Measurements from ENCODE around the gene SLC2A14. TPM values are rescaled to one million over a fixed set of nuclear protein-coding genes. Genes with fewer than 3 reads are reported as not detected.
"Not testable (repeated sequence)": the region's sequence is repeated elsewhere in the genome, so short reads cannot be mapped to it uniquely, and the experiment has no call there.

Gene SLC2A14
- total and polyA plus RNA-seq, 5 donors from 2014 or later: 0.25 to 1.6 TPM; not detected in 3

DNA sequence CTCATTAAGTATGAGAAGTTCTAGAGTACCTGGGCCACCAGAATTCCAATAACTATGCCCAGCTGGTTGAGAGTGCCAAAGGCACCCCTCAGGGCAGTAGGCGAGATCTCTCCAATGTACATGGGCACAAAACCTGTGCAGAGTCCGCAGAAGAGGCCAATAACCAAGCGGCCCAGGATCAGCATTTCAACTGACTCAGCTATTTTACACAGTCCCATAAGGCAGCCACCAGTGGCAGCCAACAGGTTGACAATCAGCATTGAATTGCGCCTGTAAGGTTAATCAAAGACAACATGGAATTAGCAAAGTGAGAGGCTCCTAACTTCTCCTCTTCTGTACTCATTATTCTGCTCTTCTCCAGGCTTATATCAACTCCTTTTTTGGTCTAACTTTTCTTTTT lies 43.0 kb downstream of the SLC2A14 start:
- not testable (repeated sequence) for H3K9me3 ChIP-seq (ENCODE audit: control insufficient read depth in 2 of 2, low read length in 2 of 2); H3K27me3 ChIP-seq (ENCODE audit: control insufficient read depth, insufficient read depth, low read length); ATAC-seq (ENCODE audit: low read depth in 2 of 2); DNase-seq; H3K27ac ChIP-seq (ENCODE audit: insufficient read depth, low read length, poor library complexity, severe bottlenecking); H3K36me3 ChIP-seq (ENCODE audit: control insufficient read depth, insufficient read depth, low read length); H3K27ac Mint-ChIP-seq; H3K4me1 Mint-ChIP-seq; H3K4me3 ChIP-seq (ENCODE audit: low read depth, low read length); H3K9me3 Mint-ChIP-seq; H3K36me3 Mint-ChIP-seq; H3K4me3 Mint-ChIP-seq; H3K4me1 ChIP-seq (ENCODE audit: control insufficient read depth, insufficient read depth, low read length, poor library complexity, severe bottlenecking)
- H3K27me3 Mint-ChIP-seq: peaks cover 18% of the 10 kb centered on the region

DNA sequence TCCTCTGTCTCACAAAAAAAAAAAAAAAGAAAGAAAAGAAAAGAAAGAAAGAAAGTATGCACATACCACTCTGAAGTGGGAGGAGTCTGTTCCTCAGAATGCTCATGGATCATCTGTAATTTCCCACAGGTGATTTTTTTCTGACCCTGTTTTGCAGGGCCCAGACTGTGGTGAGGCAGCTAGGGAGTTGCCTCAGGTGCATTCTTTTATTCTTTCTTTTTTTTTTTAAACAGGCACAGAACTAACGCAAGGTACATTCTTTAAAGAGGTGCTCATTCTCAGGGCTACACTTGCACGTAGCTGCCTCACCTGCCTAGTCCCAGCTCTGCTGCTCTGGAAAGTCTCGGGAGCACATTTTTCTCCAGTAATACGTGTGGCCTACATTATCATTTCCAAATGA lies 47.0 kb downstream of the SLC2A14 start:
- not testable (repeated sequence) for H3K27me3 ChIP-seq (ENCODE audit: control insufficient read depth, insufficient read depth, low read length); H3K4me3 Mint-ChIP-seq; ATAC-seq (ENCODE audit: low read depth in 2 of 2); H3K36me3 Mint-ChIP-seq; H3K9me3 Mint-ChIP-seq; H3K4me3 ChIP-seq (ENCODE audit: low read depth, low read length); H3K4me1 ChIP-seq (ENCODE audit: control insufficient read depth, insufficient read depth, low read length, poor library complexity, severe bottlenecking); H3K4me1 Mint-ChIP-seq; H3K27me3 Mint-ChIP-seq; H3K36me3 ChIP-seq (ENCODE audit: control insufficient read depth, insufficient read depth, low read length); H3K27ac ChIP-seq (ENCODE audit: insufficient read depth, low read length, poor library complexity, severe bottlenecking); H3K27ac Mint-ChIP-seq; DNase-seq; H3K9me3 ChIP-seq (ENCODE audit: control insufficient read depth in 2 of 2, low read length in 2 of 2)

DNA sequence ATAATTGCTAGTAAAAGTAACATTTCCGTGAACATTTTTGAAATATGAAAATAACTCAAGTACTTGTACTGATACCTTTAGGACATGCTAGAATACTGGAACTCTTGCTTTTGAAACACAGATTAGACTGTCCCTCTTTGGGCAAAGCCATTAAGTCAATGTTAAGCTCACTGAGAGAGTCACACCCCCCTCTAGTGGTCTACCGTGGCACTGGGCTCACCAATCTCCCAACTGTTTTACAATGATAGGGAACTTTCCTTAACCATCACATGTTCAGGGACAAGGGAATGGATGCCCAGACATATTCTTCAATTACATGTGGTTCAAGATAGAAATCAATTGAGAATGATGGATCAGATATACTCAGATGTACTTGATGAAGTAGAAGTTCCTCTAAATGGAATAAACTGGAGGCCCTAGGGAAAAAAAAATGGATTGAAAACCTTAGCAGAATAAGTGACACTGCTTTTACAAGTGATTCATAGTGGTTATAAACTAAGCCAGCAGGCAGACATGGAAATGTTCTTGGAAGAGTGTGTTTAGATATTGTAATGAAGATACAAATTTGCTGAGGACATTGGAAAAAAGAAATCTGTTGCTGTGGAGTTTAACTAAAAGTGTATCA lies 65.7 kb downstream of the SLC2A14 start:
- ATAC-seq (ENCODE audit: low read depth in 2 of 2) (peak; percentile 37 to 57), DNase-seq (peak; percentile 18 to 53 (median 47))
- Histone ChIP-seq H3K36me3 (ENCODE audit: control insufficient read depth, insufficient read depth, low read length) (no peaks in the 10 kb centered on the region), H3K4me1 (ENCODE audit: control insufficient read depth, insufficient read depth, low read length, poor library complexity, severe bottlenecking) (no peaks in the 10 kb centered on the region), H3K9me3 (ENCODE audit: control insufficient read depth in 2 of 2, low read length in 2 of 2) (no peaks in the 10 kb centered on the region), H3K27me3 (ENCODE audit: control insufficient read depth, insufficient read depth, low read length) (no peaks in the 10 kb centered on the region), H3K27ac (ENCODE audit: insufficient read depth, low read length, poor library complexity, severe bottlenecking) (no peak overlapping the region), H3K4me3 (ENCODE audit: low read depth, low read length) (no peak overlapping the region)
- peaks cover 0 to 2% (median 0%) of the 10 kb centered on the region in 7 donors for H3K9me3 Mint-ChIP-seq
- H3K36me3 Mint-ChIP-seq: no peaks in the 10 kb centered on the region
- no peaks in the 10 kb centered on the region for H3K4me1 Mint-ChIP-seq
- H3K4me3 Mint-ChIP-seq: no peak overlapping the region
- H3K27ac Mint-ChIP-seq: no peak overlapping the region
- H3K27me3 Mint-ChIP-seq: no peaks in the 10 kb centered on the region

DNA sequence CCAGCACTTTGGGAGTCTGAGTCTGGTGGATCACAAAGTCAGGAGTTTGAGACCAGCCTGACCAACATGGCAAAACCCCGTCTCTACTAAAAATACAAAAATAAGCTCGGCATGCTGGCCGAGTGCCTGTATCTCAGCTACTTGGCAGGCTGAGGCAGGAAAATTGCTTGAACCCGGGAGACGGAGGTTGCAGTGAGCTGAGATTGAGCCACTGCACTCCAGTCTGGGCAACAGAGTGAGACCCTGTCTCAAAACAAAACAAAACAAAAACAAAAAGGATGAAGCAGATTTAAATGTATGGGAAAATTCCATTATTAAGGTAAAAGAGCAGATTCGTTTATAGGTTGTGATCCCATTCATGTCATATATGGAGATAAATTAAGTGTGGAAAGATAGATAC lies 66.4 kb downstream of the SLC2A14 start:
- H3K9me3 ChIP-seq (ENCODE audit: control insufficient read depth in 2 of 2, low read length in 2 of 2); H3K27me3 ChIP-seq (ENCODE audit: control insufficient read depth, insufficient read depth, low read length); H3K27ac ChIP-seq (ENCODE audit: insufficient read depth, low read length, poor library complexity, severe bottlenecking); ATAC-seq (ENCODE audit: low read depth in 2 of 2); H3K4me1 Mint-ChIP-seq; H3K36me3 ChIP-seq (ENCODE audit: control insufficient read depth, insufficient read depth, low read length); H3K36me3 Mint-ChIP-seq; H3K9me3 Mint-ChIP-seq; H3K27me3 Mint-ChIP-seq; H3K4me3 ChIP-seq (ENCODE audit: low read depth, low read length); H3K4me1 ChIP-seq (ENCODE audit: control insufficient read depth, insufficient read depth, low read length, poor library complexity, severe bottlenecking); H3K4me3 Mint-ChIP-seq; DNase-seq; H3K27ac Mint-ChIP-seq: not testable (repeated sequence)

DNA sequence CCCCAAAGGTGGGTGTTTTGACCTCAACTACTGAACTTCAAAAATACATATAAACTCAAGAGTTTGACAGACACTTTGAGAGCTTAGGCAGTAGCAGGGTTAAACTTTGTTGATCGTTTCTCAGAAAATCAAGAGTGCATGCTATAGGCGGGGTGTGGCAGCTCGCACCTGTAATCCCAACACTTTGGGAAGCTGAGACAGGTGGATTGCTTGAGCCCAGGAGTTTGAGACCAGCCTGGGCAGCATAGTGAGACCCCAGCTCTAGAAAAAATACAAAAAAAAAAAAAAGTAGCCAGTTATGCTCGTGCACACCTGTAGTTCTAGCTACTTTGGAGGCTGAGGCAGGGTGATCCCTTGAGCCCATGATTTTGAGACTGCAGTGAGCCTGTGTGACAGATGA lies 71.3 kb downstream of the SLC2A14 start:
- Mint-ChIP-seq H3K27ac (no peak overlapping the region), H3K9me3 (no peaks in the 10 kb centered on the region), H3K4me1 (no peaks in the 10 kb centered on the region), H3K4me3 (no peak overlapping the region), H3K27me3 (no peaks in the 10 kb centered on the region), H3K36me3 (no peaks in the 10 kb centered on the region)
- Histone ChIP-seq H3K9me3 (ENCODE audit: control insufficient read depth in 2 of 2, low read length in 2 of 2) (no peaks in the 10 kb centered on the region), H3K4me1 (ENCODE audit: control insufficient read depth, insufficient read depth, low read length, poor library complexity, severe bottlenecking) (no peaks in the 10 kb centered on the region), H3K27ac (ENCODE audit: insufficient read depth, low read length, poor library complexity, severe bottlenecking) (no peak overlapping the region), H3K36me3 (ENCODE audit: control insufficient read depth, insufficient read depth, low read length) (no peaks in the 10 kb centered on the region), H3K4me3 (ENCODE audit: low read depth, low read length) (no peak overlapping the region), H3K27me3 (ENCODE audit: control insufficient read depth, insufficient read depth, low read length) (no peaks in the 10 kb centered on the region)
- ATAC-seq (ENCODE audit: low read depth in 2 of 2) (no peak), DNase-seq (no peak)

DNA sequence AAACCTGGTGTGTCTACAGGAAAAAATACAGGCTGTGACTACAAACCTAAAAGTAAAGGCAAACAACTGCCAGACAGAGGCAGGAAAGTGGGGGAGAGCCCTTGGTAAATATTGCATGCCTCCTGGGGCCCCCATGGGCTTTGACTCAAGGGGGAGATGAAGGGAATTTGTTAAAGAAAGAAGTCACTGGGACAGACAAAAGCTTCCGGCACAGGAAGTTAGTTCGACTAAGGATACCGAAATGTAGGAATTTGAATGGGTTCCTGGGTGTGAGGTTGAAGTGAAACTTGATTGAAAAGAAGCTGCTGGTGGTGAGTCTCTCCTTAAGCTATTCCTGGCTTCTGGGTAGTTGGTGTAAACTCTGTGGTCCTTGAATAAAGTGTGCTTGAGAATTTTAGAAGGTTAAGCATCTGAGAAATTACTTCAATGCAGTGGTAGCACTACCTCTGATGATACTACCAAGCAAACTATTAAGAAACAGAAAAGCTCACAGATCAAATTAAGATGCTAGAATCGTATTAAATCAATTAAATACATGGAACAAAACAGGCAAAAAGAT lies 73.9 kb downstream of the SLC2A14 start:
- H3K36me3 ChIP-seq (ENCODE audit: control insufficient read depth, insufficient read depth, low read length); H3K4me3 ChIP-seq (ENCODE audit: low read depth, low read length); H3K27ac ChIP-seq (ENCODE audit: insufficient read depth, low read length, poor library complexity, severe bottlenecking); H3K4me1 ChIP-seq (ENCODE audit: control insufficient read depth, insufficient read depth, low read length, poor library complexity, severe bottlenecking); H3K27ac Mint-ChIP-seq; ATAC-seq (ENCODE audit: low read depth in 2 of 2); DNase-seq; H3K27me3 ChIP-seq (ENCODE audit: control insufficient read depth, insufficient read depth, low read length); H3K4me1 Mint-ChIP-seq; H3K9me3 ChIP-seq (ENCODE audit: control insufficient read depth in 2 of 2, low read length in 2 of 2); H3K27me3 Mint-ChIP-seq; H3K9me3 Mint-ChIP-seq; H3K36me3 Mint-ChIP-seq; H3K4me3 Mint-ChIP-seq: not testable (repeated sequence)

DNA sequence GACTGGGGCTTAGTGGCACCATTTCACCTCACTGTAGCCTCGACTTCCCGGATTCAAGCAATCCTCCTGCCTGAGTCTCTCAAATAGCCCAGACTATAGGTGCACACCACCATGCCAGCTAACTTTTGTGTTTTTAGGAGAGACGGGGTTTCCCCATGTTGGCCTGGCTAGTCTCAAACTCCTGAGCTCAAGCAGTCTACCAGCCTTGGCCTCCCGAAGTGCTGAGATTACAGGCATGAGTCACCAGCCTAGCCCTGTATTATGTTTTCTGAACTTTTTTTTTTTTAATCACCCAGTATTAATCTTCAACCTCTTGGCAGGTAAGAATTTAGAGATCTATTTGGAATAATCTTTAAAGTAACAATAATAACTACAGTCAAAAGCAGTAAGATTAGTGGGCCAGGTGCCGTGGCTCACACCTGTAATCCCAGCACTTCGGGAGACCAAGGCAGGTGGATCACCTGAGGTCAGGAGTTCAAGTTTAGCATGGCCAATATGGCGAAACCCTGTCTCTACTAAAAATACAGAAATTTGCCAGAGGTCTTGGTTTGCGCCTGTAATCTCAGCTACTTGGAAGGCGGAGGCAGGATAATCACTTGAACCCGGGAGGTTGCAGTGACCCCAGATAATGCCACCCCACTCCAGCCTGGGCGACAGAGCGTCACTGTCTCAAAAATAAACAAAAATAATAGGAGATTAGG lies 74.9 kb downstream of the SLC2A14 start:
- H3K36me3 Mint-ChIP-seq: no peaks in the 10 kb centered on the region
- no peaks in the 10 kb centered on the region for H3K27me3 Mint-ChIP-seq
- ATAC-seq (ENCODE audit: low read depth in 2 of 2): no peak

DNA sequence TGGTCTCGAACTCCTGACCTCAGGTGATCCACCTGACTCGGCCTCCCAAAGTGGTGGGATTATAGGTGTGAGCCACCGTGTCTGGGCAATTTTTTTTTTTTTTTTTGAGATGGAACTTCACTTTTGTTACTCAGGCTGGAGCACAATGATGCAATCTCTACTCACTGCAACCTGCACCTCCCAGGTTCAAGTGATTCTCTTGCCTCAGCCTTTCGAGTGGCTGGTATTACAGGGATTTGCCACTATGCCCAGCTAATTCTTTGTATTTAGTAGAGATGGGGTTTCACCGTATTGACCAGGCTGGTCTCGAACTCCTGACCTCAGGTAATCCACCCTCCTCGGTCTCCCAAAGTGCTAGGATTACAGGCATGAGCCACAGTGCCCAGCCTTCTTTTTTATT lies 75.4 kb downstream of the SLC2A14 start:
- H3K27me3 Mint-ChIP-seq; H3K9me3 Mint-ChIP-seq; ATAC-seq (ENCODE audit: low read depth in 2 of 2); DNase-seq; H3K4me3 ChIP-seq (ENCODE audit: low read depth, low read length); H3K4me1 ChIP-seq (ENCODE audit: control insufficient read depth, insufficient read depth, low read length, poor library complexity, severe bottlenecking); H3K4me1 Mint-ChIP-seq; H3K9me3 ChIP-seq (ENCODE audit: control insufficient read depth in 2 of 2, low read length in 2 of 2); H3K27me3 ChIP-seq (ENCODE audit: control insufficient read depth, insufficient read depth, low read length); H3K27ac ChIP-seq (ENCODE audit: insufficient read depth, low read length, poor library complexity, severe bottlenecking); H3K36me3 ChIP-seq (ENCODE audit: control insufficient read depth, insufficient read depth, low read length); H3K4me3 Mint-ChIP-seq; H3K27ac Mint-ChIP-seq; H3K36me3 Mint-ChIP-seq: not testable (repeated sequence)

More for the DNA sequence above, 74.9 kb downstream of the SLC2A14 start:
- Histone ChIP-seq H3K4me1 (ENCODE audit: control insufficient read depth, insufficient read depth, low read length, poor library complexity, severe bottlenecking) (no peaks in the 10 kb centered on the region), H3K9me3 (ENCODE audit: control insufficient read depth in 2 of 2, low read length in 2 of 2) (no peaks in the 10 kb centered on the region), H3K27ac (ENCODE audit: insufficient read depth, low read length, poor library complexity, severe bottlenecking) (no peak overlapping the region), H3K4me3 (ENCODE audit: low read depth, low read length) (no peak overlapping the region), H3K36me3 (ENCODE audit: control insufficient read depth, insufficient read depth, low read length) (no peaks in the 10 kb centered on the region), H3K27me3 (ENCODE audit: control insufficient read depth, insufficient read depth, low read length) (no peaks in the 10 kb centered on the region)
- no peak overlapping the region for H3K27ac Mint-ChIP-seq
- no peaks in the 10 kb centered on the region for H3K9me3 Mint-ChIP-seq
- DNase-seq: no peak
- H3K4me1 Mint-ChIP-seq: no peaks in the 10 kb centered on the region
- H3K4me3 Mint-ChIP-seq: no peak overlapping the region
